HG02981 (cell line): ENCODE results near the gene TUBB.
A peak's percentile ranks its signal among the peaks of the same experiment; 100 is the strongest.

ENCODE experiments used
- ATAC-seq: cut with Tn5 transposase; IDR thresholded peaks from one replicate; pipeline ENCODE4 v1.9.1; 2021; ENCODE audit warnings: mild to moderate bottlenecking, moderate library complexity; ENCODE audit not compliant: unreplicated experiment

TUBB gene

DNA sequence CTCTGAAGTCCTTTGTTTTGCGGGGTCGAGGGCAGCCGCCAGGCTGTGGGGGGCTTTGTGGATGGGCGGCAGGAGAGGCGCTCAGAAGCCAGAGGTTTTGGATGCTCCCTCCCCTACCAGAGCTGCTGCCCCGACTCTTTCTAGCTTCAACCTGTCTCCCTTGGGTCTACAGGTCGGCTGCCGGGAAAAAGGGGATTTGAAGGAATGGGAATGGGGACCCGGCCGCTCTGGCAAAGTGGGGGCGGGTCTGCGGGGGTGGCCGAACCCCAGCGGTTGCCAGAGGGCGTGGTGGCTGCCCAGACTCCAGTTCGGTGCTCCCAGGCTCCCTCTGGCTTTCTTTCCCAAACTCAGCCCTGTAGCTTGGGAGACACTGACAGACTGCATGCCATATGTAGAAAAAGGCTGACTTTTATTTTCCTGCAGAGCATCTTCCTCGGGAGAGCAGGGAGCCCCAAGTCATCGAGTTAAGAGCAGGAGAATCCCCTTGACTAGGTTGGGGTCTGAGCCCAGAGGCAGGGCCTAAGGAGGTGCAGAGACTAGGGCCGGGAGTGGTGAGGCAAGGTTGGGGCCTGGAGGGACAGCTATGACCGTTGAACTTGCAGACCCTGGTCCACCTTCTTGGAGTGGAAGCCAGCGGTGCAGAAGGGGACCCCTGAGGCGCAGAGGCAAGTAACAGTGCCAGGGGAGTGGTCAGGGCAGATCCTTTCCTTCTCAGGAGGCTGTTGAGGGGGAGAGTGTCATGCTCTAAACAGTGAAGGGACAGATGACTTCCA lies 32.3 kb upstream of the TUBB start:
- ATAC-seq = no peak

GRCh38 chr6:30688569-30688968 lies 31.6 kb upstream of the TUBB start:
- no peak for ATAC-seq

GRCh38 chr6:30689022-30689865 lies 30.9 kb upstream of the TUBB start:
- no peak for ATAC-seq

DNA sequence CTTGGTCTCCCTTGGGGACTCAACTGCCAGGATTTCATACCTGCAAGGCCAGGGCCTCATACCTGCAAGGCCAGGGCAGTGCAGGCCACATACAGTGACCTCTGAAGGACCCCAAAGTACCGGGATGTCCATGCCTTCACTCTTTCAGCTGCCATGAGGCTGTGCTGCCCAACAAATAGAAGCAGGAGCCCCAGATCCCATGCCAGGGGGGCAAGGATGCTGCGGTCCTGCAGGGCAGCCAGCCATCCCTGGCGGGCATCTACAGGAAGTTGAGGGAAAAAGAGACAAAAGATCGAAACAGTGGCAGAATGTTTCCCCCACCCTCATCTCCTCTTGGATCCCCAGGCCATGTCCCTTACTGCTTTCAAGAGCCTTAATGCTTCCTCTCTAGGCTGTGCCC lies 30.2 kb upstream of the TUBB start:
- no peak for ATAC-seq

- no peak for ATAC-seq
These were observed 29.5 kb upstream of the TUBB start, which contains the start of gene NRM for GRCh38 chr6:30690403-30691207. NRM (minus strand) TSS chr6:30690984; CDS start chr6:30690974, 10 bp downstream.

GRCh38 chr6:30691208-30691847 lies 28.8 kb upstream of the TUBB start:
- no peak for ATAC-seq

GRCh38 chr6:30696432-30696831 lies 23.7 kb upstream of the TUBB start:
- no peak for ATAC-seq

DNA sequence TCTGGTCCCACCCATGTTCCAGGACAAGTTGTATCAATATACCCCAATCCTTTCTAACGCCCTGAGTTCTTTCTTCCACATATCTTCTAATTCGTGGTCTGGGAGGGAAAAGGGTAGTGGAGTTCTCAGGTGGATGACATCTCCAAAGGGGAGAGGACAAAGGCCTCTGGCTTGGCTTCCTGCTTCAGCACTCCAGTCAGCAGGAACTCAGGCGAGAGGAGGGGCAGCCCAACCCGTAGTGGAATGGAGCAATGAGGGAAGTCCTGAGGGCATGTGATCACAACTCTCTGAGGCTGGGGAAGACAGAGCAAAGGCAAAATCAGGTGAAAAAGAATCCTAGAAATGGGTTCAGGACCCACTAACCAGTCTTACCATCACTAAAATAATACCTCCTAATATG lies 19.8 kb upstream of the TUBB start:
- no peak for ATAC-seq

GRCh38 chr6:30703011-30703410 lies 17.1 kb upstream of the TUBB start:
- ATAC-seq = no peak

- ATAC-seq = no peak
These were observed 16.3 kb upstream of the TUBB start for GRCh38 chr6:30703821-30704220.

DNA sequence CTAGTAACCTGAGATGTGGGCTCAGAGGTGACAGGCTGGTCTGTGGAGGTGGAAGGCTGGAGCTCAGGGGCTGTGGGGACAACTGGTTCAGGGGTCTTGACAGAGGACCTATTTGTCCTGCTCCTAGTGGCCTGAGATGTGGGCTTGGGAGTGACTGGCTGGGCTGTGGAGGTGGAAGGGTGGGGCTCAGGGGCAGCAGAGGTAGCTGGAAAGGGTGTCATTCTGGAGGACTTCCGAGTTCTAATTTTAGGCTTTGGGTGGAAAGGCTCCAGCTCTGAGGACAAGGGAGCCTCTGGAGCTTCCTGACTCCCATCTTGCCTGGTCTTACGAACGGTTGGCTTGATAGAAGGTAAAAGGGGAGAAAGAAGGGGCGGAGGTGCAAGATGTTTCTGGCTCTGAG lies 14.5 kb upstream of the TUBB start:
- no peak for ATAC-seq

DNA sequence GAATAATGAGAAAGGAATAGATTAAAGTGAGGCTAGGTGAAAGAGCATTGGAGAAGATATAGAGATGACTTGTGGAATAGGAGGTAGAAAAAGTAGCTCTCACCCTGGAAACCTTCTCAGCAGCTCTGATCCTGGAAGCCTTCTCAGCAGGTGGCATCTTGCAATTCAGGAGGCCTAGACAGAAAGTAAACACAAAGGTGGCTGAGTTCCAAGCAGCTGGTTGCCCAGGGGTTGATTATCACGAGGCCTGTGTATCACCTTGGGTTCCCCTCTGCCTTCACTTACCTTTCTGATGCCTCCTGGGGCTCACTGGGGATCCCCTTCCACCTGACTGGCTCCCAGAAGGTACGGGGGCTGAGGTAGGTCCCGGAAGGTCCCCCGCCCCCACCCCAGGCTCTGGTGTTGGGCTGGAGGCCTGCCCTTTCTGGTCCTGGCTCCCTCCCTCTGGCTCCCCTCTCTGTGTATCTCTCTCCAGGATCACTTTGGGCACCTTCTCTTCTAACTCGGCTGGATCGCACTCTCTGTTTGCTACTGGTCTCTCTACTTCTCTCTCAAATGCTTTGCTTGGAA lies 12.8 kb upstream of the TUBB start:
- ATAC-seq = no peak

DNA sequence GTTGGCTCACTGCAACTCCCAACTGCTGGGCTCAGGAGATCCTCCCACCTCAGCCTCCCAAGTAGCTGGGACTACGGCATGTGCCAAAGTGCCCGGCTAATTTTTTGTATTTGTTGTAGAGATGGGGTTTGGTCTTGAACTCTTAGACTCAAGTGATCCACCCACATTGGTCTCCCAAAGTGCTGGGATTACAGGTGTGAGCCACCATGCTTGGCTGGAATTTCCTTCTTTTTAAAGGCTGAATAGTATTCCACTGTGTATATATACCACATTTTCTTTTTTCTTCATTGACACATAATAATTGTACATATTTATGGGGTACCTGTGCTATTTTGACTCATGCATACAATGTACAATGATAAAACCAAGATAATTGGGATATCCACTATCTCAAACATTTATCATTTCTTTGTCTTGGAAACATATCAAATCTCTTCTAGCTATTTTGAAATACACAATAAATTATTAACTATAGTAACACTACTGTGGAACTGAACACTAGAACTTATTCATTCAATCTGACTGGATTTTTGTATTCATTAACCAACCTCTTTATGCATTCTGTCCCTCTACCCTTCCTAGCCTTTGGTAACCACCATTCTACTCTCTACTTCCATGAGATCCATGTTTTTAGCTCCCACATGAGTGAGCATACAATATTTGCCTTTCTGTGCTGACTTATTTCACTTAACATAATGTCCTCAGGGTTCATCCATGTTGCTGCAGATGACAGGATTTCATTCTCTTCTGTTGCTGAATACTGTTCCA lies 10.9 kb upstream of the TUBB start:
- ATAC-seq = no peak

DNA sequence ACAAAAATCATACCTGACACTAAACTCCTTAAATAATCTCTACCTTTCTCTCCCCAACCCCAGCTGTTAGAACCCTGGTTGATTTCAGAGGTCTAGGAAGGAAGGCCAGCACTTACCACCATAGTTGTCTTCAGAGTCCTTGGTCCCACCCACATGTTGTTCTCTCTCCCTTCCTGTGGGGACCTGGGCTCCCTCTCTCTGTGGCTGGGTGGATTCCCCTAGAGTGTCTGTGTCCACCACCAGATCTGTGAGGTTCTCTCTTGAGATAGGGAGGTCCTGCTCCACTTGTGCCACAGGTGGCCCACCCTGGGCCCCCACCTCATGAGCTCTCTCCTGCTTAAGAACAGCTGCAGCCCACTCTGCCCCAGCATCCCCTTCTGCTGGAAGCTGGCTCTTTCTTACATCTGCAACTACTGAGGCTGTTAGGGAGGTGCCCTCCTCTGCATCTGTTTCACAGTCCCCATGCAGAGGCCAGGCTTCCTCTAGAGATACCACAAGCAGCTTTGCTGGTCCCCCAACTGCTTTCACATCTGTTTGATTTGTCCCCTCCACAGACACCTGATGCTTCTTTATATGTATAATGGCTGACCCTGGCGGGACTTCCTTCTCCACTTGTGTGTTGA lies 8.3 kb upstream of the TUBB start:
- ATAC-seq = peak; percentile 51

- no peak for ATAC-seq
These were observed 7.7 kb upstream of the TUBB start for GRCh38 chr6:30712441-30712945.

GRCh38 chr6:30714263-30714662 lies 5.9 kb upstream of the TUBB start:
- no peak for ATAC-seq

DNA sequence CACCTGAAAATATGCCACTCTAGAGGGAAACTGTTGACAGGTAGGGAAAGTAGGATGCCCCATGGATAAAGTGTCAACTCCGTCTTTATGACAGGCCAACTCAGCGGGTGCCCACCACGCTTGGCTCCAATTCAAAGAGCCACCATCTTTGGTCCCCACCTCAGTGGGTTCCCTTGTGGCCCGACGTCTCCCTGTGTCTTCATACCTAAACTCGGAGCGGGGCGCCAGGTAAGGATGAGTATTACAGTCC lies 3.3 kb upstream of the TUBB start:
- no peak for ATAC-seq

GRCh38 chr6:30717129-30717844 lies 2.9 kb upstream of the TUBB start, which contains the start of gene MDC1:
MDC1 (minus strand) TSS chr6:30717281; CDS start chr6:30715175, 2,106 bp downstream.
- ATAC-seq = peak; percentile 69
